Muscle layer of duodenum (tissue), 2 donors: ENCODE data around the gene UROC1.

ENCODE experiments used
- H3K27ac ChIP-seq: one replicate; pipeline ENCODE4 v1.7.0; 2013; ENCODE audit warnings: mild to moderate bottlenecking, low read length
- H3K27me3 ChIP-seq: one replicate; pipeline ENCODE4 v1.7.0; 2013; ENCODE audit warnings: low read depth, mild to moderate bottlenecking, control low read depth, low read length
- H3K36me3 ChIP-seq, 2 donors: one replicate each; pipeline ENCODE4 v1.7.0; 2013; ENCODE audit warnings: low read length in 2 of 2, control low read depth in 1 of 2, mild to moderate bottlenecking in 1 of 2; ENCODE audit not compliant: insufficient read depth in 2 of 2, control insufficient read depth in 1 of 2
- H3K4me1 ChIP-seq, 2 donors: one replicate each; pipeline ENCODE4 v1.7.0; 2013; ENCODE audit warnings: low read length in 2 of 2, mild to moderate bottlenecking in 2 of 2, control low read depth in 1 of 2, moderate library complexity in 1 of 2; ENCODE audit not compliant: insufficient read depth in 2 of 2, control insufficient read depth in 1 of 2
- H3K4me3 ChIP-seq, 2 donors: one replicate each; pipeline ENCODE4 v1.7.0; 2013; ENCODE audit warnings: low read length in 2 of 2, low read depth in 1 of 2, mild to moderate bottlenecking in 1 of 2
- H3K9me3 ChIP-seq, 2 donors: one replicate each; pipeline ENCODE4 v1.7.0; 2013; ENCODE audit warnings: low read length in 2 of 2, control low read depth in 1 of 2, mild to moderate bottlenecking in 1 of 2; ENCODE audit not compliant: control insufficient read depth in 1 of 2
- donor health status: healthy.

The UROC1 gene

GRCh38 chr3:126466886-126467610 lies 50.5 kb downstream of the UROC1 start:
- Histone ChIP-seq H3K27me3 (no peaks in the 10 kb centered on the region), H3K27ac (no peak overlapping the region), H3K4me1 (peaks cover 4 to 15% of the 10 kb centered on the region in 2 donors)

GRCh38 chr3:126465928-126466544 lies 51.5 kb downstream of the UROC1 start:
- H3K9me3 ChIP-seq: no peaks in the 10 kb centered on the region
- H3K27me3 ChIP-seq: no peaks in the 10 kb centered on the region
- peaks cover 0 to 7% of the 10 kb centered on the region in 2 donors for H3K4me1 ChIP-seq
- no peak overlapping the region for H3K4me3 ChIP-seq
- peaks cover 88 to 91% of the 10 kb centered on the region in 2 donors for H3K36me3 ChIP-seq
- no peak overlapping the region for H3K27ac ChIP-seq

More at GRCh38 chr3:126466886-126467610, 50.5 kb downstream of the UROC1 start:
- H3K9me3 ChIP-seq: no peaks in the 10 kb centered on the region
- H3K36me3 ChIP-seq: peaks cover 83 to 84% of the 10 kb centered on the region in 2 donors
- H3K4me3 ChIP-seq: no peak overlapping the region

- peaks cover 86 to 90% of the 10 kb centered on the region in 2 donors for H3K36me3 ChIP-seq
- peaks cover 0 to 7% of the 10 kb centered on the region in 2 donors for H3K4me1 ChIP-seq
- no peaks in the 10 kb centered on the region for H3K27me3 ChIP-seq
- no peak overlapping the region for H3K4me3 ChIP-seq
- H3K9me3 ChIP-seq: no peaks in the 10 kb centered on the region
- no peak overlapping the region for H3K27ac ChIP-seq
Observed at GRCh38 chr3:126464997-126465396, 52.6 kb downstream of the UROC1 start.

GRCh38 chr3:126464494-126464893 lies 53.1 kb downstream of the UROC1 start:
- H3K4me1 ChIP-seq: peaks cover 0 to 7% of the 10 kb centered on the region in 2 donors
- H3K27ac ChIP-seq: no peak overlapping the region
- no peak overlapping the region for H3K4me3 ChIP-seq
- H3K36me3 ChIP-seq: peaks cover 86 to 90% of the 10 kb centered on the region in 2 donors
- no peaks in the 10 kb centered on the region for H3K9me3 ChIP-seq
- H3K27me3 ChIP-seq: no peaks in the 10 kb centered on the region

- peaks cover 86 to 90% of the 10 kb centered on the region in 2 donors for H3K36me3 ChIP-seq
- H3K4me1 ChIP-seq: peaks cover 0 to 7% of the 10 kb centered on the region in 2 donors
- no peak overlapping the region for H3K4me3 ChIP-seq
Observed at GRCh38 chr3:126464093-126464492, 53.5 kb downstream of the UROC1 start.

GRCh38 chr3:126463521-126463920 lies 54.1 kb downstream of the UROC1 start:
- Histone ChIP-seq H3K27ac (no peak overlapping the region), H3K9me3 (no peaks in the 10 kb centered on the region), H3K27me3 (no peaks in the 10 kb centered on the region), H3K4me1 (peaks cover 0 to 7% of the 10 kb centered on the region in 2 donors), H3K4me3 (no peak overlapping the region), H3K36me3 (peaks cover 82 to 91% of the 10 kb centered on the region in 2 donors)

More at GRCh38 chr3:126464093-126464492, 53.5 kb downstream of the UROC1 start:
- Histone ChIP-seq H3K9me3 (no peaks in the 10 kb centered on the region), H3K27ac (no peak overlapping the region), H3K27me3 (no peaks in the 10 kb centered on the region)

- Histone ChIP-seq H3K4me3 (no peak overlapping the region), H3K27ac (no peak overlapping the region), H3K27me3 (no peaks in the 10 kb centered on the region), H3K4me1 (peaks cover 0 to 2% of the 10 kb centered on the region in 2 donors), H3K9me3 (no peaks in the 10 kb centered on the region), H3K36me3 (peaks cover 79 to 89% of the 10 kb centered on the region in 2 donors)
Observed at GRCh38 chr3:126461450-126462070, 56.0 kb downstream of the UROC1 start.

GRCh38 chr3:126460381-126460780 lies 57.2 kb downstream of the UROC1 start:
- Histone ChIP-seq H3K36me3 (peaks cover 73 to 88% of the 10 kb centered on the region in 2 donors), H3K4me3 (no peak overlapping the region), H3K27ac (no peak overlapping the region), H3K4me1 (no peaks in the 10 kb centered on the region), H3K27me3 (no peaks in the 10 kb centered on the region), H3K9me3 (no peaks in the 10 kb centered on the region)

- no peaks in the 10 kb centered on the region for H3K27me3 ChIP-seq
- H3K36me3 ChIP-seq: peaks cover 66 to 83% of the 10 kb centered on the region in 2 donors
- H3K4me1 ChIP-seq: no peaks in the 10 kb centered on the region
- no peak overlapping the region for H3K4me3 ChIP-seq
- no peaks in the 10 kb centered on the region for H3K9me3 ChIP-seq
- H3K27ac ChIP-seq: no peak overlapping the region
Observed at GRCh38 chr3:126459763-126460127, 57.8 kb downstream of the UROC1 start.

- Histone ChIP-seq H3K27ac (no peak overlapping the region), H3K4me3 (no peak overlapping the region), H3K4me1 (no peaks in the 10 kb centered on the region), H3K9me3 (no peaks in the 10 kb centered on the region), H3K27me3 (no peaks in the 10 kb centered on the region), H3K36me3 (peaks cover 61 to 78% of the 10 kb centered on the region in 2 donors)
Observed at GRCh38 chr3:126459111-126459762, 58.3 kb downstream of the UROC1 start.

GRCh38 chr3:126456766-126457388 lies 60.7 kb downstream of the UROC1 start:
- H3K36me3 ChIP-seq: peaks cover 48 to 66% of the 10 kb centered on the region in 2 donors
- no peaks in the 10 kb centered on the region for H3K27me3 ChIP-seq
- no peak overlapping the region for H3K4me3 ChIP-seq
- H3K9me3 ChIP-seq: no peaks in the 10 kb centered on the region
- H3K4me1 ChIP-seq: no peaks in the 10 kb centered on the region
- H3K27ac ChIP-seq: no peak overlapping the region
